ENCODE results near the gene AMELY. TPM values are rescaled to one million over a fixed set of nuclear protein-coding genes. Genes with fewer than 3 reads are reported as not detected.

Gene AMELY
- total RNA-seq, 1 donor from 2014 or later = not detected

Other genes with a start within 250 kb of the AMELY start
- gene TBL1Y, start 1.1 kb downstream of the AMELY start, total RNA-seq = 0.07 TPM in 1 of 2 replicates, not detected in the other